Uterus (tissue), 2 donors: ENCODE data around the gene VSIG1.

Source experiments
- CTCF ChIP-seq, 4 experiments: fragments of 200-600 bp in 2 of 4; fragments of 450-650 bp in 2 of 4; sonication (generic) in 2 of 4; IDR thresholded peaks; one replicate each; pipeline ENCODE4 v1.5.1; 2016 to 2019; ENCODE audit warnings: antibody characterized with exemption in 4 of 4, mild to moderate bottlenecking in 2 of 4, moderate library complexity in 1 of 4
- POLR2A ChIP-seq, 2 donors: fragments of 450-650 bp; IDR thresholded peaks; one replicate each; pipeline ENCODE4 v1.6.1; 2016; ENCODE audit warnings: antibody characterized with exemption in 2 of 2, mild to moderate bottlenecking in 1 of 2, moderate library complexity in 1 of 2

- TF ChIP-seq CTCF (IDR thresholded peaks at IDR 0.05): no peak
- no peak for TF ChIP-seq POLR2A (IDR thresholded peaks at IDR 0.05)
Measured at GRCh38 chrX:108087792-108088191, 42.9 kb downstream of the VSIG1 start.
